Vagina (tissue), 2 donors: ENCODE results near the gene PAIP2B. TPM values are rescaled to one million over a fixed set of nuclear protein-coding genes. Genes with fewer than 3 reads are reported as not detected.
A peak's percentile ranks its signal among the peaks of the same experiment; 100 is the strongest.

Experiments
- DNase-seq, 2 donors: peaks; one replicate each; pipeline ENCODE4 v3.0.0-alpha.2; 2017; ENCODE audit errors: extremely low spot score in 2 of 2
- H3K27ac ChIP-seq: fragments of 200-600 bp; sonication (generic); one replicate; pipeline ENCODE4 v1.5.1; 2019
- H3K27me3 ChIP-seq: fragments of 200-600 bp; sonication (generic); one replicate; pipeline ENCODE4 v1.5.1; 2019
- H3K36me3 ChIP-seq, 2 donors: fragments of 200-600 bp; sonication (generic); one replicate each; pipeline ENCODE4 v1.5.1; 2017 to 2019
- H3K4me1 ChIP-seq: fragments of 200-600 bp; sonication (generic); one replicate; pipeline ENCODE4 v1.5.1; 2019
- H3K4me3 ChIP-seq, 2 donors: fragments of 200-600 bp; sonication (generic); 1 replicate in 1 of 2; 2 replicates in 1 of 2; pipeline ENCODE4 v1.5.1; 2016 to 2019
- H3K9me3 ChIP-seq: fragments of 200-600 bp; sonication (generic); one replicate; pipeline ENCODE4 v1.5.1; 2019
- POLR2A ChIP-seq, 2 donors: fragments of 450-650 bp; IDR thresholded peaks; one replicate each; pipeline ENCODE4 v1.6.1; 2017; ENCODE audit warnings: antibody characterized with exemption in 2 of 2, mild to moderate bottlenecking in 2 of 2, moderate library complexity in 2 of 2
- POLR2AphosphoS5 ChIP-seq, 2 donors: sonication (generic); formaldehyde crosslinking; IDR thresholded peaks; one replicate each; pipeline ENCODE4 v1.9.0; 2017; ENCODE audit warnings: antibody characterized with exemption in 2 of 2, mild to moderate bottlenecking in 2 of 2, low read depth in 1 of 2; ENCODE audit not compliant: insufficient read depth in 1 of 2
- intact Hi-C: fragments of 100-400 bp; cut with DNase I; formaldehyde crosslinking; loops from one replicate; pipeline ENCODE4 v1.15.1; 2023
- total RNA-seq: library from RNA; depleted of rRNA; stranded (reverse); fragments of >200 nt; gene quantifications from one replicate; pipeline ENCODE4 v1.2.3, GENCODE V29; 2016
- TF ChIP-seq, protein P1 (sequence below), 3 experiments: fragments of 450-650 bp in 2 of 3; fragments of 200-600 bp in 1 of 3; sonication (generic) in 1 of 3; IDR thresholded peaks; one replicate each; pipeline ENCODE4 v1.5.1; 2017 to 2019; ENCODE audit warnings: antibody characterized with exemption in 3 of 3, mild to moderate bottlenecking in 2 of 3, moderate library complexity in 2 of 3

PAIP2B gene, protein sequence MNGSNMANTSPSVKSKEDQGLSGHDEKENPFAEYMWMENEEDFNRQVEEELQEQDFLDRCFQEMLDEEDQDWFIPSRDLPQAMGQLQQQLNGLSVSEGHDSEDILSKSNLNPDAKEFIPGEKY
- total RNA-seq: 7.6 TPM

DNA sequence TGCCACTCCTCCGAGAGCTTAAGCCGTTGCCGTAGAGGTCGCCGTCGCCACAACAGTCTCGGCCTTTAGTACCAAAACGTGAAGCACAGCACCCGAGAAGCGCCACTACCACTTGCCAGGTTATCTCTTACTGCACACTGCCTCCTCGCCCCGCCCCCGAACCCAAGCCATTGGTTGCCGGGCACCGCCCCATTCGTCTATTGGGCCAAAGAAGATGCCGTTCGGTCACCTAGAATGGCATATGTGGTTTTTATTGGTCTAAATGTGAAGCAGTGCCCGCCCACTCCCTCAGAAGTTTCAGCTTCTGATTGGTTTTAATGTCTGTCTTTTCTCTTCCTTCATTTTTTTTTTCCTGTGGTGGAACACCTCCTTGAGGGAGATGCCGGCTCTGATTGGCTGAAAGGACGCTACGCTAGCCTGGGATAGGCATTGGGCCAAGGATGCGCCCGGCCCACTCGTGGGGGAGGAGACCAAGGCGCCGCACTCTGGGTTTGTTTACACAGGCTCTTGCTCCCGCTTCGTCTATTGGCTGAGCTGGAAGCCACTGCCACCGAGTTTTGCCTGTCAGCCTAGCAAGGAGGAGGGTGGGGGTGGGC lies at the start of gene PAIP2B:
TSS of gene PAIP2B (minus strand) at position 139 of the 596 bp plus-strand sequence. CDS start 24,514 bp downstream, outside the sequence.
- H3K4me1 ChIP-seq: peaks cover 13% of the 10 kb centered on the region
- no peaks in the 10 kb centered on the region for H3K36me3 ChIP-seq
- intact Hi-C loops: no loop called here
- peak; percentile 99 for DNase-seq
- peak within 1 kb of the TSS; percentile 83 for H3K27ac ChIP-seq
- no peaks in the 10 kb centered on the region for H3K27me3 ChIP-seq
- peak within 1 kb of the TSS; percentile 77 to 83 for H3K4me3 ChIP-seq
- no peaks in the 10 kb centered on the region for H3K9me3 ChIP-seq
- TF ChIP-seq POLR2AphosphoS5 (IDR thresholded peaks at IDR 0.05; ENCODE audit: insufficient read depth in 1 of 2, low read depth in 1 of 2): peak; percentile 91 to 92
- TF ChIP-seq POLR2A (IDR thresholded peaks at IDR 0.05): peak in 1 of 2 donors; percentile 77
- TF ChIP-seq, protein P1, sequence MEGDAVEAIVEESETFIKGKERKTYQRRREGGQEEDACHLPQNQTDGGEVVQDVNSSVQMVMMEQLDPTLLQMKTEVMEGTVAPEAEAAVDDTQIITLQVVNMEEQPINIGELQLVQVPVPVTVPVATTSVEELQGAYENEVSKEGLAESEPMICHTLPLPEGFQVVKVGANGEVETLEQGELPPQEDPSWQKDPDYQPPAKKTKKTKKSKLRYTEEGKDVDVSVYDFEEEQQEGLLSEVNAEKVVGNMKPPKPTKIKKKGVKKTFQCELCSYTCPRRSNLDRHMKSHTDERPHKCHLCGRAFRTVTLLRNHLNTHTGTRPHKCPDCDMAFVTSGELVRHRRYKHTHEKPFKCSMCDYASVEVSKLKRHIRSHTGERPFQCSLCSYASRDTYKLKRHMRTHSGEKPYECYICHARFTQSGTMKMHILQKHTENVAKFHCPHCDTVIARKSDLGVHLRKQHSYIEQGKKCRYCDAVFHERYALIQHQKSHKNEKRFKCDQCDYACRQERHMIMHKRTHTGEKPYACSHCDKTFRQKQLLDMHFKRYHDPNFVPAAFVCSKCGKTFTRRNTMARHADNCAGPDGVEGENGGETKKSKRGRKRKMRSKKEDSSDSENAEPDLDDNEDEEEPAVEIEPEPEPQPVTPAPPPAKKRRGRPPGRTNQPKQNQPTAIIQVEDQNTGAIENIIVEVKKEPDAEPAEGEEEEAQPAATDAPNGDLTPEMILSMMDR (IDR thresholded peaks at IDR 0.05): no peak

DNA sequence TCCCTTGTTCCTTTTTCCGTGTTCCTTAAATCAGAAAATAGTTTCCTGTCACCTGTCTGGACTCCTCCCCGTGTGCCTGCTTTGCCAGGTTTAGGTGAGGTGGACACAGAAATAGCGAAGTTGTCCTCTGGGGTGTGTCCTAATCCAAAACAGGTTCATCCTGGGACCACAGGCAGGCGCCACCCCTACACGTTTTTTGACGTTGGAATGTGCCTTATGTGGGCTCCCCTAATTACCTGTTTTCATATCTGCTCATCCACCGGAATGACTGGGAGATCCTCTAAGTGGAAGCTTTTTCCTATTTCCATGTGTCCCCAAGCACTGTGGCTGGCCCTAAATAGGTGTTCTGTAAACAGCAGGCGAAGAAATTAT lies 49.0 kb upstream of the PAIP2B start:
- Histone ChIP-seq H3K27me3 (peaks cover 6% of the 10 kb centered on the region), H3K4me3 (peak overlapping the region; percentile 61), H3K4me1 (peaks cover 20% of the 10 kb centered on the region), H3K27ac (no peak overlapping the region), H3K36me3 (no peaks in the 10 kb centered on the region), H3K9me3 (no peaks in the 10 kb centered on the region)
- no peak for DNase-seq
- intact Hi-C loops: no loop called here
- TF ChIP-seq POLR2A (IDR thresholded peaks at IDR 0.05) (no peak), POLR2AphosphoS5 (IDR thresholded peaks at IDR 0.05; ENCODE audit: insufficient read depth in 1 of 2, low read depth in 1 of 2) (no peak)

DNA sequence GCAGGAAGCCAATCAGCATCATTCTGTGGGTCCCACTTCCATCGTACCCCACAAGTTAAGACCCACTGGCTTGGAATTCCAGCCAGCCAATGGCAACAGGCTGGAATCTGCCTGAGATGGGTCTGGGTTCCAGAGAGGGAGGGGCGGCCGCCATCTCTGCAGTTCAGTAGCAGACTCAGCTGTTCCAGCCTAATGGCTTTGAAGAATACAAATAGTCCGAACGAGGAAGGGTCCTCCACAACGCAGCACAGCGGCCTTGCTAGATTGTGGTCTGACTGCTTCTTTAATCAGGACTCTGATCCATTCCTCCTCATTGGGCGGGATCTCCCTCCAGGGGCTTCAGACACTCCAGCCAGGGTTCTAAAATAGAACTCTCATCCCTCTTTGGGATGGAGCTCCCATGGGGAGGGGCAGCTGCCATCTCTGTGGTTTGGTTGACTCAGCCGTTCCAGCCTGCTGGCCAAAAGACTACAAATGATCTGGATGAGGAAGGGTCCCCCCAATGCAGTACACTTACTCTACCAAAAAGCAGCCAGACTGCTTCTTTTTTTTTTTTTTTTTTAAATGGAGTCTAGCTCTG lies 42.7 kb upstream of the PAIP2B start:
- H3K27ac ChIP-seq: no peak overlapping the region
- TF ChIP-seq, protein P1 (IDR thresholded peaks at IDR 0.05): no peak
- DNase-seq: no peak
- no peaks in the 10 kb centered on the region for H3K27me3 ChIP-seq
- H3K9me3 ChIP-seq: no peaks in the 10 kb centered on the region
- no peak overlapping the region for H3K4me3 ChIP-seq
- H3K36me3 ChIP-seq: no peaks in the 10 kb centered on the region
- H3K4me1 ChIP-seq: no peaks in the 10 kb centered on the region
- intact Hi-C loops: no loop called here

DNA sequence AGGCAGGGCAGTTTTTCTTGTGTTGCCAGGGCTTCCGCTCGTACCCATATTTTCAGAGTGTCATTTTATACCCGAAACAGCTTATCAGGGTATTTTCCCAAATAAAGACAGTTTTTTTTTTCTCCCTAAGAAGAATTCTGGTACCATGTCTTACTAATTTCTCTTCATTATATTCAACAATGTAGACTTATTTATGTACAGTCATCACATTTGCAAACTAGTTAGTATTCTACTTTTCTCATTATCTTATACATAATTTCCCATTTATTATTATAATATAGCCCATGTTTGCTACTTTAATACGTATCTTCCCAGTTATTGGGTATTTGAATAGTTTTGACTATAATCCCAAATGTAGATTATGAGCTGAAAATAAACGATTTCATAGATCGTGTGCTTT lies 36.5 kb upstream of the PAIP2B start:
- intact Hi-C loops: no loop called here

DNA sequence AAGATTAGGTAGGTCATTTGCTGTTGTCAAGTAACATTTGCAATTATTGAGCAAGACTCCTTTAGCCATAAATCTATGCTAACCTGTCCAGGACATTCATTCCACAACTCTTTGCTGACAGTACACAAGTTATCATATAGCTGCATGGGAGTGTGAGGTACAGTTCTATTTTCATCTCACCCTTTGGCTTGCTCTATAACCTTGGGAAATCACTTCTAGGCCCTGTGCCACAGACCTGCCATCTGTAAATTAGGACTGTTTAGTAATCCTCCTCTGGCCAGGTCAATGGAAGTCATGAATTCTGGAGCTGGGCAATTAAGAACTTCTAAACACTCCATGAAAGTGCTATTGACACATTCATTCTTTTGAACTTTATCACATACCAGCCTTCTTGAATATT lies 34.6 kb upstream of the PAIP2B start:
- no peaks in the 10 kb centered on the region for H3K36me3 ChIP-seq
- no peaks in the 10 kb centered on the region for H3K4me1 ChIP-seq
- TF ChIP-seq POLR2AphosphoS5 (IDR thresholded peaks at IDR 0.05; ENCODE audit: insufficient read depth in 1 of 2, low read depth in 1 of 2) (no peak), POLR2A (IDR thresholded peaks at IDR 0.05) (no peak)
- TF ChIP-seq, protein P1 (IDR thresholded peaks at IDR 0.05): no peak
- H3K4me3 ChIP-seq: no peak overlapping the region
- H3K27me3 ChIP-seq: no peaks in the 10 kb centered on the region
- no peak for DNase-seq
- H3K9me3 ChIP-seq: no peaks in the 10 kb centered on the region
- H3K27ac ChIP-seq: no peak overlapping the region
- intact Hi-C loops: no loop called here

More for the DNA sequence above, 36.5 kb upstream of the PAIP2B start:
- H3K4me3 ChIP-seq: no peak overlapping the region
- no peaks in the 10 kb centered on the region for H3K4me1 ChIP-seq
- DNase-seq: no peak
- no peaks in the 10 kb centered on the region for H3K9me3 ChIP-seq
- H3K36me3 ChIP-seq: no peaks in the 10 kb centered on the region
- TF ChIP-seq POLR2A (IDR thresholded peaks at IDR 0.05) (no peak), POLR2AphosphoS5 (IDR thresholded peaks at IDR 0.05; ENCODE audit: insufficient read depth in 1 of 2, low read depth in 1 of 2) (no peak)
- TF ChIP-seq, protein P1 (IDR thresholded peaks at IDR 0.05): no peak
- H3K27ac ChIP-seq: no peak overlapping the region
- no peaks in the 10 kb centered on the region for H3K27me3 ChIP-seq
